Adipocyte (in vitro differentiated cells): ENCODE measurements around the gene PIM3.

ENCODE experiments used
- DNase-seq: peaks from one replicate; pipeline ENCODE4 v3.0.0-alpha.2; 2015; ENCODE audit warnings: low read depth
- H3K27me3 ChIP-seq: replicated peaks from 2 replicates; pipeline ENCODE4 v1.7.0; 2013; ENCODE audit warnings: mild to moderate bottlenecking, low read length, moderate library complexity; ENCODE audit not compliant: control insufficient read depth, insufficient read depth
- H3K36me3 ChIP-seq: 2 replicates; pipeline ENCODE4 v1.7.0; 2013; ENCODE audit warnings: low read length, mild to moderate bottlenecking, moderate library complexity; ENCODE audit not compliant: control insufficient read depth, insufficient read depth, severe bottlenecking
- H3K4me1 ChIP-seq: 2 replicates; pipeline ENCODE4 v1.7.0; 2013; ENCODE audit warnings: mild to moderate bottlenecking, low read length, moderate library complexity; ENCODE audit not compliant: control insufficient read depth, insufficient read depth
- H3K4me3 ChIP-seq: 2 replicates; pipeline ENCODE4 v1.7.0; 2013; ENCODE audit warnings: mild to moderate bottlenecking, low read length, moderate library complexity
- H3K9ac ChIP-seq: 2 replicates; pipeline ENCODE4 v1.7.0; 2013; ENCODE audit warnings: mild to moderate bottlenecking, low read length, moderate library complexity
- H3K9me3 ChIP-seq: 2 replicates; pipeline ENCODE4 v1.7.0; 2013; ENCODE audit warnings: mild to moderate bottlenecking, low read length, moderate library complexity; ENCODE audit not compliant: control insufficient read depth

Gene PIM3

GRCh38 chr22:50010676-50011446, 50.3 kb downstream of the PIM3 start:
- Histone ChIP-seq H3K4me1 (no peaks in the 10 kb centered on the region), H3K27me3 (peaks cover 35% of the 10 kb centered on the region), H3K9ac (no peak overlapping the region), H3K4me3 (no peak overlapping the region), H3K9me3 (no peaks in the 10 kb centered on the region), H3K36me3 (no peaks in the 10 kb centered on the region)
- no peak for DNase-seq

GRCh38 chr22:50011447-50012210, 51.1 kb downstream of the PIM3 start:
- Histone ChIP-seq H3K27me3 (peaks cover 38% of the 10 kb centered on the region), H3K4me3 (no peak overlapping the region), H3K36me3 (no peaks in the 10 kb centered on the region), H3K4me1 (no peaks in the 10 kb centered on the region), H3K9ac (no peak overlapping the region), H3K9me3 (no peaks in the 10 kb centered on the region)
- DNase-seq, result no peak

DNA sequence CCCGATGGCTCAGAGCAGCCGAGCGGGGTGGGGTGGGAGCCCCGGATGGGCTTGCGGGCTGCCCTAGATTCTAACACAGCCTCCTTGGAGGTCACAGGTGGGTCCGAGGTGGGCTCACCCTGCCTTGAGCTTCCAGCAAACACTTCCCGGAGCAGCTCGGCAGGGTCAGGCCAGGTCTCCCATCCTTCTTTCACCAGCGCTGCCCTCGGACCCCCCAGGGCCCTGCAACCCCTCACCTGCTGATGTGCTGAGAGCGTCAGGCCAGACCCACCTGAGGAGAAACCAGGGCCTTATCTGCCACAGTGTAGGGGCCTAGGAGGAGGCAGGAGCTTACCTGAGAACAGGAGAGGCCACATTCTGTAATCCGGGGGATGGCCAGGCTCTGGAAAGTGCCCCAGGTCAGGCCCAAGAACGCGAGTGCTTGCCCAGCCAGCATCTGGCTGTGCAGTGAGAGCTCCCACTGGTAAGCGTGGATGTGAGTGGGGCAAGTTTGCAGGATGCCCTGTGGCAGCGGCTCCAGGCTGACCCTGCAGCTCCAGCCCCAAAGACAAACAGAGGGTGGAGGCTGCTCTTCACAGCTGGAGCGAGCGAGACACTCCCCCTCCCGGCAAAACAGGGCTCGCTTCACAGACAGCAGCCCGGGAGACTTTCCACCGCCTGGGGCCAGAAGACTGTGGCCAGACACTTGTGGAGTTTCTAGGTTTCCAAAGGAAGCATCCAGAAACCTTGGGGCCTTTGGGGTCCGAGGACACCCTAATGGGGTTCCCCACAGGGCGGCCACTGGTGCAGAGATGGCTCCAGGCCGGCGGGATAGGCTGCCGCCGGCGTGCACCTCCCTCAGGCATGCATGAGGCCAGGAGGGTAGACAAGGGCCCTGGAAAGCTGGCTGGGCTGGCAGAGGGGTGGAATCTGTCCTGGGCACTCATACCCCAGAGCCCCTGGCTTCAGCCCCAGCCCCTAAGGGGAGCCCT, 51.9 kb downstream of the PIM3 start, which contains the start of gene IL17REL:
IL17REL (minus strand) TSS at position 555 of the 971 bp plus-strand sequence; CDS start at position 436, 119 bp downstream.
- Histone ChIP-seq H3K9me3 (no peaks in the 10 kb centered on the region), H3K4me1 (no peaks in the 10 kb centered on the region), H3K4me3 (no peak within 1 kb of the TSS), H3K9ac (no peak within 1 kb of the TSS), H3K27me3 (peaks cover 45% of the 10 kb centered on the region), H3K36me3 (no peaks in the 10 kb centered on the region)
- peak; percentile 49 for DNase-seq
